Suppressor macrophage treated with lipopolysaccharide for 4 hours (primary cell): Measurements from ENCODE around the gene FRS3.

Source experiments
- DNase-seq: peaks from one replicate; pipeline ENCODE4 v3.0.0-alpha.2; 2020

Gene FRS3

DNA sequence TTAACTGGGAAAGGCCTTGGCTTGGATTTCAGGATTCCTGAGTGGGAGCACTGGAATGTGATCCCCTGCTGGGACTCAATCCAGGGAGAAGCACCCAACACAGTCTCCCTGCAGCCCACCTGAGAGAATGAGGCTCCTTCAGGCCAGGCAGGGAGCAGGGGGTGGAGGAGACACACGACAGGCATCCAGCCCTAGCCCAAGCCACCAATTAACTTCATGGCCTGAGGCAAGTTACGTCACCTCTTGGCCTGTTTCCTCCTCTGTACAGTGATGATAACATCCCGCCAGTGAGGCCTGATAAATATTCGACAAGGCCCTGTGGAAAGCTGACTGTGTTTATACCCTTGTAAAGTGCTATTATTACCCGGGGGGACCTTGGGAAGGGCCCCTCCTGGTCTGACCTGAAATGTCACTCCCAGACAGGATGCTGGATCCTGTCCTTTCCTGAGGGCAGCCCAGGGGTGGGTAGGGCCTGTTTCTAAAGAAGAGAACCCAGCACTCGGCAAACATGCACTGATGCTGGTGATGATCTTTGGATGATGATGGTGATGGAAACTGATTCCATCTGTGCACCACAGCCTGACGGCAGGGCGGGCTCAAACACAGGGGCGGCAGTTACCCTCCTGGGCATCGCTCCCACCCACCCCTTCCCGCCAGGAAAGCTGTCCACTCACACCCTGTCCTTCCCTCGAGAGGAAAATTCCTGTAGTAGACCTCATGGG, 12.4 kb downstream of the FRS3 start:
- DNase-seq: peak; percentile 23

DNA sequence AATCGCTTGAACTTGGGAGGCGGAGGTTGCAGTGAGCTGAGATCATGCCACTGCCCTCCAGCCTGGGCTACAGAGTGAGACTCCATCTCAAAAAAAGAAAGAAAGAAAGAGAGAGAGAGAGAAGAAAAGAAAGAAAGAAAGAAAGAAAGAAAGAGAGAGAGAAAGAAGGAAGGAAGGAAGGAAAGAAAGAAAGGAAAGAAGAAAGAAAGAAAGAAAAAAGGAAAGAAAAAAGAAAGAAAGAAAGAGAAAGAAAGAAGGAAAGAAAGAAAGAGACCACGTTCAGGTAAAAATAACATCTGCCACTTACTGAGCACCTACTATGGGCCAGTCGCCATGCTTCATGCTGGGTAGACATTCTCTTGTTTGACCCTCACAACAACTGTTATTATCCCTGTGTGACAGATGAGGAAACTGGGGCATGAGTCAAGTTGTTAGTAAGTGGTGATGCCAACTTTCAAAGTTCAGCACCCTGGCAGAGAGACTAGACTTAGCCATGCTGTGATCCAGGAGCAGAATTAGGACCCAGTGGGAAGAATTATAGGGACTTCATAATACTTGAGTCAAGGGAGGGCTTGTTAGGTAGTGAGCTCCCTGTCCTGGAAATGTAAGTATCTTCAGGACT, 13.5 kb downstream of the FRS3 start:
- peak; percentile 21 for DNase-seq

DNA sequence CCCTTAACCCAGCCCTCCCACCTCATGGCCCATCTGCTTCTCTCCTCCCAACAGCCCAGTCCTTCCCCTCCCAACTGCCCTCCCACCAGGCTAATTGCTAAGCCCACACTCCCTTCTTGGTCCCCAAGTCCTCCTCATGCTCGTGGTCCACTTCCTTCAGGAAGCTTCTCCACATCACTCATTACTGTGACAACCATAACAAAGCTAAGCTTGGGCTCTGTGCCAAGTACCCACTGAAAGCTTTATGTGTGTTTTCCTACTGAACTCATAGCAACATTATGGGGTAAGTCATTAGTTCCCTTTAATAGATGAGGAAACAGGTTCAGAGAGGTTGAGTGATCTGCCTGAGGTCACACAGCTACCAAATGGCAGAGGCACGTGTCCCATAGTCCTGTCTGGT, 16.2 kb downstream of the FRS3 start:
- DNase-seq: peak; percentile 23

DNA sequence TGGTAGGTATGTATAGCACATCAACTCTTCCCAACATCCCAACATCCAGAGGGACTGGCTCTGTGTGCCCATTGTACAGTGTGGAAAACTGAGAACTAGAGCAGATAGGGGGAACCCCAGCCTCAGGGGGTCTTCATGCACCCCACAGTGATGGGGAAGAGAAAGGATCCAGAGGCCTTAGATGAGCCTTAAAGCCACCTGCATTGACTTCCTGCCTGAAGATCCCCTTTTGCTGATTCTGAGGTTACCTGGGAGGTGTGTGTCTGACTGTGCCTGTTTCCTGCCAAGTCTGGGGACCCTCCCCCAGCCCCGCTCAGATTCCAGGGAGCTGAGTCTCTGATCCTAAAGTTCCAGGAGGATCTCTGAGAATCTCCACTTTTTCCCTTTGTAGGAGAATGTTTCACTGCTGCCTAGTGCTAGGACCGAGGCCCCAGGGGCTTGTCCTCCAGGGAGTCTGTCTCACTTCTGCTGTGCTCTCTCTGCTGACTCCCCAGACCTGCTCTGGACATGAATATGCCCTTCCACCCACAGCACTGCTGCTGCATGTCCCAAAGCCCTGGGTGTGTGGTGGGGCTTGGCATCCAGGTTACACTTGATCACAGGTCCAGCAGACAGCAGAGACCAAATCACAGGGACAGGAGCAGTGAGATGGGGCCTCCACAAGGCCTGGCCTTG, 19.7 kb downstream of the FRS3 start:
- no peak for DNase-seq

DNA sequence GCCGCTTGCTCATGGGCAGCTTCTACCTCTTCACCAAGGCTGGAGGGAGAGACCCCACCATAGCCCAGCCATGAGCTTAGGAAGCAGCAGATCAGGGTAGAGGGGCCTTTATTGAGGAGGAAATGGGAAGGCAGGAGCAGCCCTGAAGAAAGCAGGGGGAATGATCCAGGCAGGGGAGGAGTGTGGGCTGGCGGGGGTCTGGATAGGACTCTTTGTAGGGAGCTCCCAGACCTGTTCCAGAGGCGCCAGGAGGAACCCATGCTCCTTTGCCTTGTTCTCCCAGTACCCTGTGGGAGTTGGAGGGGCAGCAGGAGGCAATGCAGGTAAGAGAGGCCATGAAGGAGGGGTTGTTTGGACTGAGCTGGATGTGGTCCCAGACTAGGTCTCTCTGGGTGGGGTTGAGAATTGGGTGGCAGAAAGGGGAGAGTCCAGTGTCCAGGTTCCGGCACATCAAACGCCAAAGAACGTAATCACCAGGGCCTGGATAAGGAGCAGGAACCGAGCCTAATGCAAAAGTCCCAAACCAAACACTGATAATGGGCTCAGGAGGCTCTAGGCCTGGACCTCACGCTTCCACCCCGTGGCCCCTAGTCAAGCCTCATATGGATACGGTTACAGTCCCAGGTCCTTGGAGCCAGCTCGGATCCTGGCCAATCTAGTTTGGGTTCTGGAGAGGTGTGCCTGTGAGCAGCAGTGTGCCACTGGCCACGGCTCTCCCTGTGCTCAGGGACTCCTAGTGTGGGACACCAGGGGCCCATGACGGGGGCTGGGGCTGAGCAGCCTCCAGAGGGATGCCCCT, 20.4 kb downstream of the FRS3 start:
- DNase-seq: no peak

DNA sequence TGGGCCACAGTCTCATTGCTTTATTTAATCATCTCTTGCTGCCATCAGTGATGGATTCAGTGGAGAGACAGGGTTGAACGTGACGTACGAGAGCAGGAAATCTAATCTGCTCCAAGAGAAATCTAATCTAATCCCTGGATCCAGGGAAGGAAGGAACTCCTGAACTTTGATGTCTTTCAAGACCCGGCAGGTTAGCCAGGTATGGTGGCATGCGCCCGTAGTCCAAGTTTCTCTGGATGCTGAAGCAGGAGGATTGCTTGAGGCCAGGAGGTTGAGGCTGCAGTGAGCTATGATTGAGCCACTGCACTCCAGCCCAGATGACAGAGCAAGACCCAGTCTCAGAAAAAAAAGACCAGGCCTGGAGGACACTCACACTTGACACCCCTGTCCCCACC, 21.1 kb downstream of the FRS3 start:
- DNase-seq: no peak

DNA sequence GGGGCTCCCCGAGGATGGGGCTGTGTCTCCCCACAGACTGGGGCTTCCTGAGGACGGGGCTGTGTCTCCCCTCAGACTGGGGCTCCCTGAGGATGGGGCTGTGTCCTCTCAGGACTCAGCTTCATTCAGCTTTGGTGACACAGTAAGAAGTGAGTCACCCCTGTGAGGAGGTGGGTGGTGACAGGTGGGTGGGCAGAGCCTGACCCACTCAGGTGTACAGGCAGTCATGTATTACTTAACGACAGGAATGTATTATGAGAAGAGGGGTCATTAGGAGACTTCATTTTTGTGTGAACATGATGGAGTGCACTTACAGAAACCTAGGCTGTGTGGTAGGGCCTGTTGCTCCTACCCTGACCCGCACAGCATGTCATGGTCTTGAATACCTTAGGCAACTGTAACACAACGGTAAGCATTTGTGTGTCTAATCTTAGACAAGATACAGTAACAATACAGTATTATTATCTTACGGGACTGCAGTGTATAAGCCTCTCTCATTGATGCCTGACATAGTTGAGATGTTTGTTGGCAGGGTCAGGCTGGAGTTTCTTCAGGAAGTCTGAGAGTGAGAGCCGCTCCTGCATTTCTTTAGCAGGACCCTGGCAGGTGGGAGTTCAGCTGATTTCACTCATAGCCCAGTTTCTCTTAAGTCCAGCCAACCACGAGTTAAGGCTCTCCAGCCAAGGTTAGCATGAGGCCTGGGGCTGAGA, 21.6 kb downstream of the FRS3 start:
- no peak for DNase-seq

DNA sequence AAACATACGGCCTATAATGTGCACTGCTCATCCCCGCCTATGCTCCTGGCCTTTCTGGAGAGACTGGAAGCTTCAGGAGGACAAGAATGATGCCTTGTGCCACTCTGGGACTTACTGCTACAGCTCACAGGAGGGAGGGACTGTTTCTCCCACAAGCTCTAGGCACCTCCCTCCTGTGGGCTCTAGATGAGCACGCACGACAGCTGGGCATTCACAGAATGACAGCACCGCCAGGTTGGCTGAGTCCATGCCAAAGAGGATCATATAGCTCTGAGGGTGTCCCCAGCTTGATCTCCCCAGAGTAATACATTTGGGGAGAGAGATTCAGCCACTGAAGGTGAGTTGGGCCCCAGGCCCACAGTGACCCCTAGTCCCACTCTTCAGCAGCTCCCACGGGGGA, 22.4 kb downstream of the FRS3 start:
- no peak for DNase-seq

DNA sequence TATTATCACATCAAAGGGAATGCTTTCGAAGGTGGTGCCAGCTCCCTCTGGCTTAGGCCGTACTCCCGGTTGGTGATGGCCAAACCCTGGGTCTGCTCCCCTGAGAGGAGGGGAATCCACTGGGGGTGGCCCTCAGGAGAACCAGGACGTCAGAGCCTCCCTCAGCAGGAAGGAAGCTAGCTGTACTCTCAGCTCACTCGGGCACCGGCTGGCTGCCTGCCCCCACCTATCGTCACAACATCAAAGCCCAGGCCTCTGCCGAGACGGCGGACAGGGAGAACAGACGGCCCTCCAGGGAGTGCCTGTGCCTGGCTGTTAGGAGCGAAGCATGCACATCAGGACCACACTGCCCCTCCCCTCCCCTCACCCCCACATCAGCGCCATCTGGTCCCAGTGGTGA, 23.3 kb downstream of the FRS3 start:
- no peak for DNase-seq

DNA sequence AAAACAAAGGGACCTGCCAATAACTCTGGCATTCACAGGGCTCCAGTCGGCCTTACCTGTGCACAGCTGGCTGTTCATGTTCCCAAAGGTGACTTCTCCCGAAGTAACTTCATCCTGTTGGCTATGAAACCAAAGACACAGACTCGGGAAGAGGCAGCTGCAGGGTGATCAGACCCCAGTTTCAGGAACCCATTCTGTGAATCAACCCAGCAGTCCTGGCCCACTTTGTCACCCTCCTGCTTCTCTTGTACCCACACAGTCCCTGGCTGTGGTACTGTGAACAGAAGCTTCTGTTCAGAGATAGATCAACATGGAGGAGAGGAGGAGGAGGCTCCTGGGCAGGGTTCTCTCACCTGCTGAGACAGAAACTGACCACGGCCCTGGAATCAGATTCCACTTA, 23.8 kb downstream of the FRS3 start:
- DNase-seq: no peak

DNA sequence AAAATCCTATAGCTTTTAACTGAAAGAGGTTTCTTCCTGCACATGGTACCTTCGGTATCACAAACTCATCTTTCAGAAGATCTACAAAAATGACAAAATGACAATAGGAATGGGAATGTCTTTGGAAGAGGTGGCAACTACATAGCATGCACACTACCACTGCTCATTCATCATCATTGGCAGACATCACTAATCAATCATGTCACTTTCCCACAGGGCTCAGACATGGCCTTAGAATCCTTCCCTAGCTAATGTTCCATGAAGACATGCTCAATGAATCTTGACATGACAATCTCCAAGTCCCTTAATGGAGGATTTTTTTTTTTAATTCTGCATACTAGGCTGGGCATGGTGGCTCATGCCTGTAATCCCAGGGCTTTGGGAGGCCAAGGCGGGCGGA, 29.3 kb downstream of the FRS3 start:
- no peak for DNase-seq

DNA sequence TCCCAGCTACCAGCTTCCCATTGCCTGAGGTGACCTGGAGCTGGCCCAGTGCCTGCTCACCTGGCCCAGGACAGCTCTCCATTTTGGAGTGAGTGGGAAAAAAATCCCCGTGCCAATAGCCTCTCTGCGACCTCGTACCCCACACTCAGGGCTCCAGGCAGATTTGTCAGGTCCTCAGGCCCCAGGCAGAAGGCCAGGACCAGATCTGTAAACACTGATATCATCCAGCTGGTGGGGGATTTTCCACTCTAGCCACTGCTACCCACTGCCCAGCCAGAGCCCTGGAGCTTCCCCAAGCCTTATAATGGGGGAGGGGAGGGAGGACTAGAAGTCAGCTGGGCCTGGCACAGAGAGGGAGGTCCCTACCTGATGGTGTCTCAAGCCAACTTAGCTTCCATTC, 31.2 kb downstream of the FRS3 start:
- no peak for DNase-seq

DNA sequence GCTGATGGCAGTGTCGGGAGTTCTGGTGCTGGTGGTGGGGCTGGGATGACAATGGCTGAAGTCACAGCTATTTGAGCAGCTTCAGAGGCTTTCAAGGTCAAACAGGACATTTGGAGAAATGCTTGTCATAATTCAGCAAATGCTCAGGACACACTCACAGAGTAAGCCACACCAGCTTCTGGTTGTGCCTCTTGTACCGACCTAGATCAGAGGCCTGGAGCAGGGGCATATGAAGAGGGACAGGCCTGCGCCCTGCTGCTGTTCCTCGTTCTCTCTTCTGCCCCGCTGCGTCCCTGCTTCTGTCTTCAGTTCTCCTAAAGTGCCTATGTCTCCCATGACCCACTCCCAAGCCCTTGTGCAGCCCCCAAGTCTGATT, 31.6 kb downstream of the FRS3 start:
- no peak for DNase-seq

DNA sequence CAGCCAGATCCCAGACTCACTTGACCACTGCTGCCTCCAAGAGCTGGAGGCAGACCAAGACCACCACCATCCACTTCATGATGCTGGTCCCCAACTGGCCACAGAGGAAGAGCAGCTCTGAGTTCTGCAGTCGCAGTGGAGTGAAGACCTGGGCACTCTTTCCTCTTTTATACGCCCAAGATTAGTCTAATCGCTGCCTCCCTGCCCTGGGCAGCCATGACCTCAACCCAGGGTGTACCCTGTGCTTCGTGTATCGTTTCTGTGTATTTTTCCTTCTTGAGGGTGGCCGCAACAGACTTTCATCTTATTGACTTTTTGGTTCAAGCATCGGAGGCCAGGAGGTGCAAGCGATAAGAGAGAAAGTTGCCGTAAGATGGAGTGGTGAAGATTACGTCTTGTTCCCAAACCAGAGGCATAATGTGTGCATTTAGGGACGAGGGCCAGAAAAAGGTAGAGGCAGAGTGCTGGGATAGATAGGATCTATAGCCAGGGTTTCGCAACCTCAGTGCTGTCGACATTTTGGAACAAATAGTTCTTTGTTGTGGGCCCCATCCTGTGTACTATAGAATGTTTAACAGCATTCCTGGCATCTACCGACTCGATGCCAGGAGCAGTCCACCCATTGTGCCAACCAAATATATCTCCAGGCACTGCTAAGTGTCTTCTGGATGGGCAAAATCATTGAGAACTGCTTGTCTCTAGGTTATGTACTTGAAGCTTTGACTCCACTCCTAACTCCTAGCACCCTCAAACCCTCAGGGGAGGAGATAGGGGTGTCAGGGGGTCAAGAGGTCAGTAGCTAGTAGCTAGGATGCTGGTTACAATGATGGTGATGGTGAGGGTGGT, 32.2 kb downstream of the FRS3 start, which contains the start of gene PGC:
TSS of gene PGC (minus strand) at position 142 of the 846 bp plus-strand sequence. CDS start at position 79, 63 bp downstream.
- DNase-seq: no peak

DNA sequence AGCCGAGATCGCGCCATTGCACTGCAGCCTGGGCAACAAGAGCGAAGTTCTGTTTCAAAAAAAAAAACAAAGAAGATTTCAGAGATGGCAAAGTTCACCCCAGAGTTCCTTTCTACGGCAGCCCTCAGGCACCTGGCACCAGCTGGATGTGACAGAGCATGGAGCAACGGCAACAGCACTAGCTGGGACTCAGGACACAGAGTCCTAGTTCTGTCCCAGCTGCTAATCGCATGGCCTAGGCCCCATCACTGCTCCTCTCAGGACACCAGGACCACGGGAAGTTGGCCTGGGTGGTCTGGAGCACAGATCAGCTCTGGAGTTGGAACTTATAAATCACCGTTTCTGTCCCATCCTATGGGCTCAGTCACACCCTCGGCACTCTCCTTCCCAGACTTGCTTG, 33.6 kb downstream of the FRS3 start:
- no peak for DNase-seq

DNA sequence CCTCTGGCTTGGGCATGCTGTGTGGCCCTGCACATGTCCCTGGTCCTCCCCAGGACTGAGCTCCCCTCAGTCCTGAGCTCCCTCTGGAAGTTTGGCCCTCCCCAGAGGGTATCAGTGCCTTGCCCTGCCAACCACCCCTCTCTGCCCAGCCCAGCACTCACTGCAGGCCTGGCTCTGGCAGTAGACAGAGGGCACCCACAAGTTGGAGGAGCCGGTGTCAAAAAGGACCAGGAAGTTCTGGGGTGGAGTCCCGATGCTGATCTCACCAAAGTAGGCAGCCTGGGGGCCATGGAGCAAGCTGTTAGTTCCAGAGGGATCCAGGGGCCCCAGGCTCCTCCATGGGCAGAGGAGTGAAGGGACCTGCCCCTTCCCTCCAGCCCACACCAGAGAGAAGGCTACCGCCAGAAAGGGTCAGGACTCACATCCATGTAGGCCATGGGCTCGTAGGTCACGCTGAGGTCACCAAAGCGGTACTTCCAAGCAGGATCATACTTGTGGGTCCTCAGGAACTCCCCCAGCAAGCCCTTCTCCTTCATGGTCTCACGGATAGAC, 35.4 kb downstream of the FRS3 start:
- no peak for DNase-seq

DNA sequence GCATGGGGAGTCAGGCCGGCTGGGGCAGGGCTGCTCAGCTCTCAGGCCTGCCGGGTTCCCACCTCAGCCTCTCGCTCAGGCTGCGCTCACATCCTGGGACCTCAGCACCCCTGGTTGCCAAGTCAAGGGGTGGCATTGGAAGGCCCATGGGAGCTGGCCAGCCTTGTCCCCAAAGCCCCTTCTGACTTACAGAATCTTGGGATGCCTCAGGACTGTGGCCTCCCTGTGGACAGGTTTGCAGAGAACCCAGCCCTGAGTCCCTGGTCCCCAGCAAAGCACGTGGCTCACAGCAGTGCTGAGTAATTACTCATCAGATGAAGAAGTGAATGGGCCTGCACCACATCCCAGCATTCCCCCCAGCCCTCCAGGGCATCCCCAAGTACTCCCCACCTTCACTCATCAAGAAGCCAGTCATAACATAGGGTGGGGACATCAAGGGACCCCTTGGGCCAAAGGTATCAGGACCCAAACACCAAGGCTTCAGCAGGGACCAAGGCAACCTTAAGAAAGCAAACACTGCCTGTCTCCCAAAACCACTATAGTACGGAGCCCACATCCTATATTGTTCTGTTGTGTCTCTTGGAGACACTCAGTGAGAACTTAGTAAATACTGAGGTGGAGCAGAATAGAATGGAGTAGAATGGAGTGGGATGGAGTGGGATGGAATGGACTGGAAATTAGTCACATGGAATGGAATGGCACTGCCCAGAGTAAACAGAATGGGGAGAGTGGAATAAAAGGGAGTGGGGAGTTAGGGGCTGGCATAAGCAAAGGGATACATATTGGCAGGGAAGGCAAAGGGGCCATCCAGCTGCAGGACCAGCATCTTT, 36.1 kb downstream of the FRS3 start:
- DNase-seq: no peak

DNA sequence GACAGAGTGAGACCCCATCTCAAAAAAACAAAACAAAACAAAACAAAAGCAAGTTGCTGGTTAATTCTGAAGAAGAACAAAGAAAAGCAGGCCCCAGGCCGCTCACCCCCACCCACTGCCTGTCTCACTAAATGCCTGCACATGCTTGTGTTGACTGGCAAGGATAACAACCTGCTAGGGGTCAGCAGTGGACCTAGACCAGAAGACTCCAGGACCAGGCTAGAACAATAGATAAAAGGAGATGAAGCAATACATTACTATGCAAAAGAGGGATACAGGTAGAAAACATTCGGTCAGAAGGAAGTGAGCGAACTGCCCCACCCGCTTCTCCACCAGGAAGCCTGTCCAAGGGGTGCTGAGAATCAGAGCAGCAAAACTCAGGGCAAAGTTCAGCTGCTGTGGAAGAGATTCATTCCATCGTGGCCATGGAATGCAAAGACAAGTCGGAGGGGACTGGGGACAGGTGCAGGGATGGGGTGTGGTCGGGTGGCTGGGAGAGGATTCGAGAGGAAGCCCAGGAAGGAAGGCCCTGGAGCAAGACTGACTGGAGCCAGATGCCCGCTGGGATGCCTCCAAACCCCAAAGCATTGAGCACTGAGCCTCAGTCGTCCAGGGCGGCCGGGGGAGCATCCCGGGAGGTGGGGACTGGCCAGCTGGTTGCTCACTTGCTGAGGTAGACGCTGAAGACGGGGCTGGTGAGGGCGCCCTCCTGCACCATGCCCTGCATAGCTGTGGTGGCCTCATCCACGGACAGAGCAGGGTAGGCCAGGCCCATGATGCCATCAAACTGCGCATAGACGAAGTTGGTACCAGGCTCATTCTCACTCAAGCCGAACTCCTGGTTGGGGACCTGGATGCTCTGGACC, 37.8 kb downstream of the FRS3 start:
- no peak for DNase-seq

DNA sequence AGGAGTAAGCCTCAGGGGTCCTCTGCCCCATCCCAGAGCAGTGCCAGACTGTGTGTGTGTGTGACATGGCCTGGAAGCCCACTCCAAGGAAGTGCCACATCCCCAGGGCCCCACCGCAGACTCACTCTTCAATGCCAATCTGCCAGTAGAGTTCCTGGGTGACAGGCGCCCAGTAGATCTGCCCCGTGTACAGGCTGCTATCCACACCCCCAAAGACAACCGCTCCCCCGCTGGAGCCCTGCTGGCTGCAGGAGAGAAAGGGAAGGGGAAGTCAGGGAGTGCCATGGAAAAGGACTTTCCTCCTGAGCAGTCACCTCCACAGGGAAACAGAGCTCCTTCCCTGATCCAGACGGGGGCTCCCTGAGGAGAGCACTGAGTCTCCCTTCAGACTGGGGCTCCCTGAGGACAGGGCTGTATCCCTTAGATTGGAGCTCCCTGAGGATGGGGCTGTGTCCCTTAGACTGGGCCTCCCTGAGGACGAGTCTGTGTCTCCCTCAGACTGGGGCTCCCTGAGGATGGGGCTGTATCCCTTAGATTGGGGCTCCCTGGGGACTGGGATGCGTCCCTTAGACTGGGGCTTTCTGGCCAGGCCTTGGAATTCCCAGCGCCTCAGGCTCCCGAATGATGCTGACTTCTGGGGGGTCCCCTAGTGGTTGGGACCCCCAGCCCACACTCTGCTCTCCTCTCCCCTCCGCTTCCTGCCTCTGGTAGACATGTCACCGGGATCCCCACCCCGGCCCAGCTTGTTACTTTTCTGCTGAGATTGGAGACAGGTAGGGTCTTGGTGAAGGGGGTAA, 39.1 kb downstream of the FRS3 start:
- DNase-seq: no peak
